GM18867 (cell line): ENCODE data around the gene FTO.

Source experiments
- ATAC-seq: cut with Tn5 transposase; IDR thresholded peaks from one replicate; pipeline ENCODE4 v1.9.1; 2021; ENCODE audit warnings: mild to moderate bottlenecking, moderate library complexity; ENCODE audit not compliant: unreplicated experiment

FTO gene

GRCh38 chr16:53708490-53708889, 4.5 kb downstream of the FTO start:
- no peak for ATAC-seq

DNA sequence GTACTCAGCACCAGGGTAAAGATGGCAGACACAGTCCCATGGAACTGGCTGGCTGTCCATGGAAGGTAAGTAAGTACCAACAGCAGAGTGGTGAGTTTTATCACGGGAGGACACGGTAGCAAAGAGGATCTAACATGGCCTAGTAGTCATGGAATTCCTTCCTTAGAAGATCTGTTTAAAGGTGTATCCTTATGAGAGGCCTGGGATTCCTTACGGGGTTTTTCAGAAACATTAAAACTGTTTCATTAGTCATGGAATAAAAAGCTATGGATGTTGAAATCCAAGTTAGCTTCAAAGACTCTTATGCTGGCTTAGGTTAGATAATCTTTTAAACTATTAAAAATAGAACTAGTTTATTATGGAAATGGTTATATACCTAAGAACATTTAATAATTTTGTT, 7.4 kb downstream of the FTO start:
- no peak for ATAC-seq

- no peak for ATAC-seq
Measured at GRCh38 chr16:53712065-53712464, 8.1 kb downstream of the FTO start.

GRCh38 chr16:53713403-53714204, 9.6 kb downstream of the FTO start:
- no peak for ATAC-seq

DNA sequence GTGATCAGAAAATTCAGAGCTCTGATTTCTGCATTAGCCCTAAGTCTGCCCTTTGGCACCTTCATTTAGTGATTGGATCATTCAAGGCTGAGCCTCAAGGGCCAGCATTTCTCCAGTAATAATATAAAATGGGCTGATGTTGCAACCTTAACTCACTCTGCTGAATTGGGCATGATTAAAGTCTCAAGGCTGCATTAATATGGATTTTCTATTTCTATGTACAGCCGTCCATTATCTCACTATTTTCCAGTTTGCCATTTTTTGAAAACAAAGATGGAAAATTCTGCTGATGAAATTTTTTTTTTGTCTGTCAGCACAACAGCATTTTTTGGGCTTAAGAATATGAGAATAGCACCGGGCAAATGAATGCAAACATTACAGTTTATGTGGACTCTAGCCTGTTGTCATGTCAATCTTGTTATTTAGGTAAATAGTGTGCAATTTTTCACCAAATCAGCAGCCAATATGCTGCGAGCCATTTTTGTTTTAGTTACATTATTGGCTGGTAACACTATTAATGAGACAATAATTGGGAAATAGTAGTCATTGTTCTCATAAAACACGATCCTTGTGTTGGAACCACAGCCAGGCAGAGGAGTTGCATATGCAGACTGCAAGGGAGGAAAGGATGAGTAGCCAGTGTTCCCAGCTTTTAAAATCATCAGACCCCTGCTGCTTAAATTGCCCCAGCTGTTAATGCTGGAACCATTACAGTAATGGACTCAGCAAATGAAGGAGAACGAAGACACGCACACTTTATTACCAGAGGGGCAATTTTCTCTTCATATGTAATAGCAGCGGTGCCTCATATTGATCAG, 10.5 kb downstream of the FTO start:
- no peak for ATAC-seq

- ATAC-seq, result no peak
Measured at GRCh38 chr16:53715023-53715384, 11.0 kb downstream of the FTO start.

GRCh38 chr16:53717577-53717976, 13.6 kb downstream of the FTO start:
- no peak for ATAC-seq

- ATAC-seq, result no peak
Measured at GRCh38 chr16:53721017-53721416, 17.1 kb downstream of the FTO start.

GRCh38 chr16:53726625-53727024, 22.7 kb downstream of the FTO start:
- no peak for ATAC-seq

DNA sequence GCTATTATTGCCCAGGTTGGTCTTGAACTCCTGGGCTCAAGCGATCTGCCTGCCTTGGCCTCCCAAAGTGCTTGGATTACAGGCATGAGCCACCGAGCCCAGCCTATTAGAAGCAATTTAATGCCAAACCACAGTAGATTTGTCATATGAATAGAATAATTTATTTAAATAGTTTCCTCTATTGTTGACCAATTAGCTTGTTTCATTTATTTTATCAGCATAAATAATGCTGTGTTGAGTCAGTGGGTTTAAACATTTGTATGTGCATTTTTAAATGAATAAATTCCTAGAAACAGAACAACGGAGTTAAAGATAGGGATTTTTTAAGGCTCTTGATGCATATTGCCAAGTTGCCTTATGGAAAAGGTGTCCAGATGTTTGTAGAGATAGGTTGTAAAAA, 26.7 kb downstream of the FTO start:
- ATAC-seq, result no peak

DNA sequence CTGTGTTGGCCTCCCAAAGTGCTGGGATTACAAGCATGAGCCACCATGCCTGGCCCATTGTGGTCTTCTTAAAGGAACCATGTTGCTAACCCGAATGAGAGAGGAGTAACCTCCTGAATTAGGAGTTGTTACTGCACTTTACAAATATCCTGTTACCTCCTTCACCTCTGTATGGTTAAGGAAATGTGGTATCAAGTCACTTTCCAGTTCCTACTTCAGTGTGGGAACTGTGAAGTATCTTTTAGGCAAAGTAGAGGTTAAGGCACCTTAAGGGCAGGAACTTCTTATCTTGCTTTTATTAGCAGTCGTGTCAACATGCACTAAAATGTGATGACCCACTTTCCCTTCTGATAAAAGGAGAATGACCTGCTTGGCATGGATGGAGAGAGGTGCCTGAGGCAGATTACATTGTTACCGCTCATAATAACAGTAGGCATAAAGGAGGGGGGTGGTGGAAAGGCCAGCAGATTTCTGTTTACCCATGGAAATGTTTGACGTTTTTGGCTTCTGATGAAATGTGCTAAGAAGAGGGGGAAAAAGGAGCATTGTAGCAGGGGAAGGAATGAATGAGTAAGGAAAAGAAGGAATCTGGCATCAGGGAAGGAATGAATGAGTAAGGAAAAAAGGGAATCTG, 28.5 kb downstream of the FTO start:
- ATAC-seq, result no peak

GRCh38 chr16:53734908-53735307, 31.0 kb downstream of the FTO start:
- ATAC-seq, result no peak

- ATAC-seq, result no peak
Measured at GRCh38 chr16:53736297-53736696, 32.3 kb downstream of the FTO start.

DNA sequence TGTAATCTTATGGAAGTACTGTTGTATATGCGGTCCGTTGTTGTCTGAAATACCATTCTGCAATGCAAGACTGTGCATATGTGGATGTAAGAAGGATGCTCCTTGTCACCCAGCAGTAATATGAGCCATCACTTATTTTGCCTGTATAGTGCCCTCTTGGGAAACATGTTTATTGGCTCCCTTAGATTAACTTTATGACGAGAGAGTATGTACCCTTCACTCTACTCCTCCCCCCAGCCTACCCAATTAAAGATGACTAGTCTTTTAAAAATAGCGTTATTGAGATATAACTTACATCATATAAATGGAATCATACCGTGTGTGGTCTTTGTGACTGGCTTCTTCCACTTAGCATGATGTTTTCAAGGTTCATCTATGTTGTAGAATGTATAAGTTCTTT, 33.6 kb downstream of the FTO start:
- no peak for ATAC-seq

DNA sequence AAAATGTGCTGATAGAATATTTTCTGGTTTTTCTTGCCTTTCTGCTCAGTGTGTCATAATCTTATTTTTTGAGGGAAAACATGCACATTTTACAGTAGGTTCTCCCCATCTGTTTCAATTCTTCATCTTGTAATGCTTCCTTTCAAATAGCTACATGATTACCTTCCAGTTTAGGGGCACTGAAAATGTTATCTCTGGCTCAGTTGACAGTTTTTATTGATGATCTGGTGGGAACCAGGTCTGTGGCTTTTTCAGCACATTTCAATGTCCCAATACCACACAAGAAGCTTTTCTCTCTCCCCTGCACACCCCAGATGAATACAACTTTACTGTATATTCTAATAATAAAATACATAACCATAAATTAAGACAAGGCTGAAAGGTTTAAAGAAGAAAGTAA, 36.5 kb downstream of the FTO start:
- ATAC-seq, result no peak

GRCh38 chr16:53740933-53741531, 37.1 kb downstream of the FTO start:
- ATAC-seq, result no peak

DNA sequence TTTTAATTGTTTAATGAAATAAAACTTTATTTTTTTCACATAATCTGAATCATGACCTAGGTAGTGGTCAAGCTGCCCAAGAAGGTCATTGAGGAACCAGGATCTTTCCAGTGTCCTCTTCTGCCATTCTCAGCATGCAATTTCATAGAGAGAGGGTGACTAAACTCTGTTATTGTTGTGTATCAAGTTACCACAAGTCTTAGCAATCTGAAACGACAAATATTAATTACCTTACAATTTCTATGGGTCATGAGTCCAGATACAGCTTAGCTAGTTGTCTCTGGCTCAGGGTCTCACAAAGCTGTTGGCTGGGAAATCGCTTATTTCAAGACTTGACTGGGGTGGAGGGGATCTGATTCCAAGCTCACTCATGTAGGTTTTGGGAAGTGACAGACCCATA, 37.6 kb downstream of the FTO start:
- ATAC-seq, result no peak

GRCh38 chr16:53743149-53743566, 39.2 kb downstream of the FTO start:
- no peak for ATAC-seq

DNA sequence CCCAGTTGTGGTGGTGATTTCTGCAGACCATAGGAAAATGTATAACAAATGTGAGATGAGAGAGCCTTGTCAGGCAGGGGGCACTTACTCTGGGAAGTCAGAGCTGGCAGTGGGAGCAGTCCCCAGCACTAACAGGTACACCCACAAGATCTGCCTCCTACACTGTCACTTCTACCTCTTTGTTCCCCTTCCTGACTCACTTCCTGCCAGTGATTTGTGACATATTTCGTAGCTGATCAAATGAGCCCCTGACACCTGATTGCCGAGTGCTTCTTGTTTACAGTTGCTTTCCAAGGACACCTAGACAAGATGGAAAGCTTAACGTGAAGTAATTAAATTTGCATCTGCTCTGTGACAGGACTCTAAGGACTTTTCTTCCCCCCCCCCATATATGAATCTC, 40.5 kb downstream of the FTO start:
- no peak for ATAC-seq

DNA sequence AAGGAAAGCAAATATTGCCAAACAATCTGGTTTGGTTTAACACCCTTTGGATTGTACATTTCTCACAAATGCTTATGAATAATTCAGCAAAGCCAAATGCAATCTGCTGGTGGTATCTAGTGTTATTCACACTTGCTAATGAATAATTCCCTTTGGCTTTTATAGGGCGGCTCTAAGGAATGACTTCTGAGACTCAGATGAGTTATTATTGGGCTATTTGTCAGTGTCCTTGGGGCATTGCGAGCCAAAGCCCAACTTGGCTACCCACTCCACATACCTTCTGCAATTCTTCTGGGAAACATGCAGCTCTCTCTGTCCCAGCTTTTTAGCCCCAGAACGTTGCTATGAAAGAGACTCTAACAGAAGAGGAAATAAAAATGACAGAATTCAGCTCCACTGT, 41.1 kb downstream of the FTO start:
- no peak for ATAC-seq

DNA sequence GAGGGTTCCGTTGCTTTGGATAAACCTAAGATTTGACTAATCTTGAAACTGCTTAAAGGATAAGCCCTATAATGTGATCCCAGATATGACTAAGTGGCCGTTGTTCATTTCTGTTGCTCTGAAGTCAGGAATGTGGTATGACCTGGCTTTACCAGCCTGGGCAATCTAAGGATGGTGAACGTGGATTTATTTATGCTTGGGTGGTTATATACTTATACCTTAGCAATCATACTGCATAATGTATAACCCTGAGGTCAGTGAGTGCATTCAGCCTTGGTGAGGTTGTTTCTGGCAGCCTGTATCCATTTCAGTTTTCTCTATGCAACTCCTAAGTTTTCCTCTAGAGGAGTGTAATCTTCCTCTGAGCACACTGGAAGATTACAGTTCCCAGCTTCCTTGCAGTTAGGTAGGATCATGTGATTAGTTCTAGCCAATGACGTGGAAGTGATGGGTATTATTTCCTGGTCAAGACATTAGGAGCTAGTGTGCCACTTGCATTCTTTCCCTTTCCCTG, 41.9 kb downstream of the FTO start:
- no peak for ATAC-seq
